GM12891 (cell line): Measurements from ENCODE around the gene DYDC1.

ENCODE experiments used
- DNase-seq: peaks from one replicate; pipeline ENCODE4 v3.0.0; 2011; ENCODE audit warnings: low spot score; ENCODE audit not compliant: insufficient read length
- FAIRE-seq: peaks from 2 replicates; lab custom pipeline; 2011; peaks lifted over from hg19 to GRCh38; lab: Jason Lieb, UNC
- PAX5 ChIP-seq: IDR thresholded peaks from 2 replicates; pipeline ENCODE4 v1.6.1; 2011; ENCODE audit warnings: low read length, moderate library complexity, mild to moderate bottlenecking; ENCODE audit not compliant: insufficient read depth, severe bottlenecking
- POLR2A ChIP-seq: IDR thresholded peaks from 2 replicates; pipeline ENCODE4 v1.6.1; 2011; ENCODE audit warnings: low read depth, low read length, control low read depth
- POLR2AphosphoS5 ChIP-seq: IDR thresholded peaks from 2 replicates; pipeline ENCODE4 v1.6.1; 2011; ENCODE audit warnings: low read depth, low read length, control low read depth
- POU2F2 ChIP-seq: IDR thresholded peaks from 2 replicates; pipeline ENCODE4 v1.6.1; 2011; ENCODE audit warnings: low read depth, mild to moderate bottlenecking, control low read depth, low read length, moderate library complexity
- SPI1 ChIP-seq: IDR thresholded peaks from 2 replicates; pipeline ENCODE4 v1.6.1; 2011; ENCODE audit warnings: low read depth, low read length, control low read depth
- TAF1 ChIP-seq: IDR thresholded peaks from 2 replicates; pipeline ENCODE4 v1.6.1; 2011; ENCODE audit warnings: low read depth, low read length, control low read depth

The DYDC1 gene

GRCh38 chr10:80350251-80350650, 6.3 kb downstream of the DYDC1 start:
- FAIRE-seq = no peak

GRCh38 chr10:80344912-80345311, 11.6 kb downstream of the DYDC1 start:
- DNase-seq = no peak
- no peak for FAIRE-seq
- TF ChIP-seq POLR2A (no peak), TAF1 (no peak), POLR2AphosphoS5 (no peak), POU2F2 (no peak)

More at GRCh38 chr10:80350251-80350650, 6.3 kb downstream of the DYDC1 start:
- TF ChIP-seq POU2F2 (no peak), TAF1 (no peak), PAX5 (no peak), POLR2AphosphoS5 (no peak), SPI1 (no peak), POLR2A (no peak)
- DNase-seq = no peak

- no peak for TF ChIP-seq POU2F2
- TF ChIP-seq SPI1 = no peak
- no peak for TF ChIP-seq TAF1
- no peak for TF ChIP-seq POLR2AphosphoS5
- no peak for TF ChIP-seq POLR2A
- no peak for TF ChIP-seq PAX5
- DNase-seq (no peak), FAIRE-seq (no peak)
Measured at GRCh38 chr10:80344276-80344675, 12.3 kb downstream of the DYDC1 start.

GRCh38 chr10:80333983-80334382, 22.6 kb downstream of the DYDC1 start:
- DNase-seq (no peak), FAIRE-seq (no peak)
- TF ChIP-seq TAF1 (no peak), PAX5 (no peak), POU2F2 (no peak), SPI1 (no peak), POLR2A (no peak), POLR2AphosphoS5 (no peak)

- TF ChIP-seq TAF1 = no peak
- TF ChIP-seq POU2F2 = no peak
- TF ChIP-seq POLR2A = no peak
- no peak for TF ChIP-seq SPI1
- no peak for TF ChIP-seq PAX5
- no peak for TF ChIP-seq POLR2AphosphoS5
- FAIRE-seq (no peak), DNase-seq (no peak)
Measured at GRCh38 chr10:80324891-80325364, 31.6 kb downstream of the DYDC1 start.

- DNase-seq (no peak), FAIRE-seq (no peak)
- TF ChIP-seq POU2F2 (no peak), POLR2A (no peak), PAX5 (no peak), TAF1 (no peak), SPI1 (no peak), POLR2AphosphoS5 (no peak)
Measured at GRCh38 chr10:80324086-80324485, 32.5 kb downstream of the DYDC1 start.

- no peak for TF ChIP-seq PAX5
- no peak for TF ChIP-seq POU2F2
- no peak for TF ChIP-seq POLR2A
- no peak for TF ChIP-seq TAF1
- no peak for FAIRE-seq
Measured at GRCh38 chr10:80323311-80323710, 33.2 kb downstream of the DYDC1 start.

GRCh38 chr10:80322711-80323110, 33.8 kb downstream of the DYDC1 start:
- TF ChIP-seq TAF1 (no peak), POLR2AphosphoS5 (no peak), POLR2A (no peak), POU2F2 (no peak), SPI1 (no peak), PAX5 (no peak)
- FAIRE-seq (no peak), DNase-seq (no peak)

More at GRCh38 chr10:80323311-80323710, 33.2 kb downstream of the DYDC1 start:
- DNase-seq = no peak

GRCh38 chr10:80322158-80322557, 34.4 kb downstream of the DYDC1 start:
- DNase-seq (no peak), FAIRE-seq (no peak)
- TF ChIP-seq POLR2AphosphoS5 = no peak
- no peak for TF ChIP-seq POLR2A
- no peak for TF ChIP-seq PAX5
- TF ChIP-seq POU2F2 = no peak
- no peak for TF ChIP-seq TAF1
- TF ChIP-seq SPI1 = no peak

GRCh38 chr10:80321183-80321582, 35.4 kb downstream of the DYDC1 start:
- no peak for FAIRE-seq

More at GRCh38 chr10:80321183-80321582, 35.4 kb downstream of the DYDC1 start:
- DNase-seq = no peak
- TF ChIP-seq TAF1 = no peak
- TF ChIP-seq POU2F2 = no peak
- no peak for TF ChIP-seq POLR2A
- no peak for TF ChIP-seq SPI1
- no peak for TF ChIP-seq POLR2AphosphoS5
- no peak for TF ChIP-seq PAX5
